ENCODE data around the gene TVP23C.
"Not testable (repeated sequence)": the region's sequence is repeated elsewhere in the genome, so short reads cannot be mapped to it uniquely, and the experiment has no call there.

The TVP23C gene

GRCh38 chr17:15526292-15527218 lies 36.7 kb downstream of the TVP23C start:
- not testable (repeated sequence) for DNase-seq

- not testable (repeated sequence) for DNase-seq
These were observed 38.0 kb downstream of the TVP23C start for GRCh38 chr17:15524990-15525985.

- no peak for DNase-seq
These were observed 47.1 kb downstream of the TVP23C start for GRCh38 chr17:15516150-15516549.

GRCh38 chr17:15514469-15514868 lies 48.8 kb downstream of the TVP23C start:
- no peak for DNase-seq

GRCh38 chr17:15513856-15514459 lies 49.3 kb downstream of the TVP23C start:
- no peak for DNase-seq

- DNase-seq: no peak
These were observed 50.1 kb downstream of the TVP23C start for GRCh38 chr17:15513058-15513791.

- DNase-seq: no peak
These were observed 51.1 kb downstream of the TVP23C start for GRCh38 chr17:15512071-15512709.

GRCh38 chr17:15511142-15511541 lies 52.1 kb downstream of the TVP23C start:
- no peak for DNase-seq

- DNase-seq: no peak
These were observed 52.9 kb downstream of the TVP23C start for GRCh38 chr17:15510361-15510760.

- no peak for DNase-seq
These were observed 54.2 kb downstream of the TVP23C start for GRCh38 chr17:15509095-15509494.

GRCh38 chr17:15508466-15508865 lies 54.8 kb downstream of the TVP23C start:
- no peak for DNase-seq

GRCh38 chr17:15507896-15508295 lies 55.4 kb downstream of the TVP23C start:
- DNase-seq: no peak

- no peak for DNase-seq
These were observed 56.3 kb downstream of the TVP23C start for GRCh38 chr17:15507001-15507400.

GRCh38 chr17:15505708-15506107 lies 57.6 kb downstream of the TVP23C start:
- DNase-seq: not testable (repeated sequence)

GRCh38 chr17:15503731-15504130 lies 59.6 kb downstream of the TVP23C start:
- no peak for DNase-seq

GRCh38 chr17:15502369-15503112 lies 60.7 kb downstream of the TVP23C start:
- peak; percentile 53 for DNase-seq

GRCh38 chr17:15501793-15502192 lies 61.5 kb downstream of the TVP23C start:
- DNase-seq: no peak

- DNase-seq: no peak
These were observed 62.0 kb downstream of the TVP23C start for GRCh38 chr17:15501282-15501681.

- no peak for DNase-seq
These were observed 65.2 kb downstream of the TVP23C start for GRCh38 chr17:15498107-15498506.

- DNase-seq: no peak
These were observed 66.3 kb downstream of the TVP23C start for GRCh38 chr17:15496735-15497670.

All from activated CD4-positive, alpha-beta T cell treated with anti-CD3 and anti-CD28 coated beads, Interleukin-2, amount 50 U/mL, for 1 hour (primary cell).